ENCODE results near the gene FASTK. TPM values are rescaled to one million over a fixed set of nuclear protein-coding genes. Genes with fewer than 3 reads are reported as not detected.

The FASTK gene
- total RNA-seq, 2 donors from 2014 or later, result 64.0 to 71.0 TPM

GRCh38 chr7:151065516-151065915 is 15.1 kb downstream of the FASTK start:
- Mint-ChIP-seq H3K9me3 (no peaks in the 10 kb centered on the region), H3K4me1 (peaks cover 18% of the 10 kb centered on the region), H3K27me3 (ENCODE audit: insufficient read depth) (no peaks in the 10 kb centered on the region), H3K27ac (no peak overlapping the region), H3K4me3 (no peak overlapping the region), H3K36me3 (ENCODE audit: low read depth) (peaks cover 40% of the 10 kb centered on the region)
- no peaks in the 10 kb centered on the region for H3K9me3 ChIP-seq (ENCODE audit: control insufficient read depth, low read length)
- no peak overlapping the region for H3K27ac ChIP-seq (ENCODE audit: low read depth, low read length)
- peaks cover 58% of the 10 kb centered on the region for H3K36me3 ChIP-seq (ENCODE audit: control insufficient read depth, insufficient read depth, low read length)
- no peak overlapping the region for H3K9ac ChIP-seq (ENCODE audit: extremely low read depth, low read length, poor library complexity, severe bottlenecking)
- H3K4me3 ChIP-seq (ENCODE audit: low read length), result no peak overlapping the region
- 94 to 95% methylated on average over 12 to 14 of the region's 14 CpGs for WGBS, 2 experiments (ENCODE audit: insufficient coverage in 1 of 2, insufficient read length in 1 of 2)
- TF ChIP-seq, protein P1, sequence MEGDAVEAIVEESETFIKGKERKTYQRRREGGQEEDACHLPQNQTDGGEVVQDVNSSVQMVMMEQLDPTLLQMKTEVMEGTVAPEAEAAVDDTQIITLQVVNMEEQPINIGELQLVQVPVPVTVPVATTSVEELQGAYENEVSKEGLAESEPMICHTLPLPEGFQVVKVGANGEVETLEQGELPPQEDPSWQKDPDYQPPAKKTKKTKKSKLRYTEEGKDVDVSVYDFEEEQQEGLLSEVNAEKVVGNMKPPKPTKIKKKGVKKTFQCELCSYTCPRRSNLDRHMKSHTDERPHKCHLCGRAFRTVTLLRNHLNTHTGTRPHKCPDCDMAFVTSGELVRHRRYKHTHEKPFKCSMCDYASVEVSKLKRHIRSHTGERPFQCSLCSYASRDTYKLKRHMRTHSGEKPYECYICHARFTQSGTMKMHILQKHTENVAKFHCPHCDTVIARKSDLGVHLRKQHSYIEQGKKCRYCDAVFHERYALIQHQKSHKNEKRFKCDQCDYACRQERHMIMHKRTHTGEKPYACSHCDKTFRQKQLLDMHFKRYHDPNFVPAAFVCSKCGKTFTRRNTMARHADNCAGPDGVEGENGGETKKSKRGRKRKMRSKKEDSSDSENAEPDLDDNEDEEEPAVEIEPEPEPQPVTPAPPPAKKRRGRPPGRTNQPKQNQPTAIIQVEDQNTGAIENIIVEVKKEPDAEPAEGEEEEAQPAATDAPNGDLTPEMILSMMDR (conservative IDR thresholded peaks at IDR 0.05), result no peak
- no peaks in the 10 kb centered on the region for H3K27me3 ChIP-seq (ENCODE audit: control insufficient read depth, insufficient read depth, low read length, poor library complexity, severe bottlenecking)
- peaks cover 10% of the 10 kb centered on the region for H3K4me1 ChIP-seq (ENCODE audit: control insufficient read depth, insufficient read depth, low read length)
- DNase-seq, result no peak

GRCh38 chr7:151064993-151065392 is 15.6 kb downstream of the FASTK start:
- no peaks in the 10 kb centered on the region for H3K27me3 Mint-ChIP-seq (ENCODE audit: insufficient read depth)
- Histone ChIP-seq H3K4me3 (ENCODE audit: low read length) (no peak overlapping the region), H3K27ac (ENCODE audit: low read depth, low read length) (no peak overlapping the region), H3K27me3 (ENCODE audit: control insufficient read depth, insufficient read depth, low read length, poor library complexity, severe bottlenecking) (no peaks in the 10 kb centered on the region), H3K9me3 (ENCODE audit: control insufficient read depth, low read length) (no peaks in the 10 kb centered on the region), H3K36me3 (ENCODE audit: control insufficient read depth, insufficient read depth, low read length) (peaks cover 53% of the 10 kb centered on the region), H3K9ac (ENCODE audit: extremely low read depth, low read length, poor library complexity, severe bottlenecking) (no peak overlapping the region), H3K4me1 (ENCODE audit: control insufficient read depth, insufficient read depth, low read length) (peaks cover 10% of the 10 kb centered on the region)
- H3K36me3 Mint-ChIP-seq (ENCODE audit: low read depth), result peaks cover 37% of the 10 kb centered on the region
- no peaks in the 10 kb centered on the region for H3K9me3 Mint-ChIP-seq
- no peak overlapping the region for H3K27ac Mint-ChIP-seq
- no peak overlapping the region for H3K4me3 Mint-ChIP-seq
- TF ChIP-seq, protein P1 (conservative IDR thresholded peaks at IDR 0.05), result no peak
- DNase-seq, result no peak
- WGBS, 2 experiments (ENCODE audit: insufficient coverage in 1 of 2, insufficient read length in 1 of 2), result 96% methylated on average over 6 of the region's 6 CpGs; no CpG with 5 or more reads in 1 of the 2 experiments
- H3K4me1 Mint-ChIP-seq, result peaks cover 18% of the 10 kb centered on the region

GRCh38 chr7:151064454-151064853 is 16.2 kb downstream of the FASTK start:
- Mint-ChIP-seq H3K9me3 (no peaks in the 10 kb centered on the region), H3K36me3 (ENCODE audit: low read depth) (peaks cover 36% of the 10 kb centered on the region), H3K4me3 (no peak overlapping the region), H3K27me3 (ENCODE audit: insufficient read depth) (no peaks in the 10 kb centered on the region), H3K27ac (no peak overlapping the region), H3K4me1 (peaks cover 18% of the 10 kb centered on the region)
- H3K4me1 ChIP-seq (ENCODE audit: control insufficient read depth, insufficient read depth, low read length), result peaks cover 10% of the 10 kb centered on the region
- 98 to 100% methylated on average over 4 to 18 of the region's 18 CpGs for WGBS, 2 experiments (ENCODE audit: insufficient coverage in 1 of 2, insufficient read length in 1 of 2)
- DNase-seq, result no peak
- TF ChIP-seq, protein P1 (conservative IDR thresholded peaks at IDR 0.05), result no peak
- H3K4me3 ChIP-seq (ENCODE audit: low read length), result no peak overlapping the region
- H3K27me3 ChIP-seq (ENCODE audit: control insufficient read depth, insufficient read depth, low read length, poor library complexity, severe bottlenecking), result no peaks in the 10 kb centered on the region
- H3K9me3 ChIP-seq (ENCODE audit: control insufficient read depth, low read length), result no peaks in the 10 kb centered on the region
- H3K9ac ChIP-seq (ENCODE audit: extremely low read depth, low read length, poor library complexity, severe bottlenecking), result no peak overlapping the region
- H3K27ac ChIP-seq (ENCODE audit: low read depth, low read length), result no peak overlapping the region
- H3K36me3 ChIP-seq (ENCODE audit: control insufficient read depth, insufficient read depth, low read length), result peaks cover 48% of the 10 kb centered on the region
